K562 (cell line): ENCODE measurements around the gene TSPAN15. TPM values are rescaled to one million over a fixed set of nuclear protein-coding genes. Genes with fewer than 3 reads are reported as not detected.

Experiments used
- ATAC-seq: fragments of 200-7000 bp; cut with Tn5 transposase; 3 replicates; pipeline ENCODE4 v1.9.1; 2020; ENCODE audit warnings: moderate library complexity
- BruUV-seq: library from RNA; stranded (reverse); fragments of 400-500 nt; replicated peaks from 2 replicates; lab custom pipeline; 2021; lab: Mats Ljungman, UMichigan
- CTCF ChIA-PET: fragments of 300-600 bp; formaldehyde crosslinking; extraction: SDS; loops from one replicate; lab custom pipeline; 2021; ENCODE audit warnings: low intra/inter-chr PET ratio; lab: Yijun Ruan, JAX
- POLR2A ChIA-PET: fragments of 300-600, 350-650 bp; sonication (Branson Sonifier 250); formaldehyde crosslinking; extraction: SDS; loops from one replicate; lab custom pipeline; 2021; ENCODE audit warnings: antibody characterized with exemption, inconsistent platforms; lab: Yijun Ruan, JAX
- DNase-seq, 4 experiments: peaks; one replicate each; pipeline versions ENCODE4 v3.0.0 to v3.0.0-alpha.2; 2011 to 2018; ENCODE audit warnings: low spot score in 3 of 4, mixed read lengths in 3 of 4; ENCODE audit errors: extremely low read depth in 1 of 4
- FAIRE-seq: peaks from 2 replicates; lab custom pipeline; 2011; peaks lifted over from hg19 to GRCh38; lab: Jason Lieb, UNC
- H2AFZ ChIP-seq: 2 replicates; pipeline ENCODE4 v1.6.0; 2011; ENCODE audit warnings: low read depth, low read length, control low read depth, inconsistent platforms
- H3K27ac ChIP-seq: fragments of 200-600 bp; 3 replicates; pipeline ENCODE4 v1.8.0; 2011; ENCODE audit warnings: low read depth, mild to moderate bottlenecking, control low read depth, inconsistent platforms, low read length, moderate library complexity, mixed read lengths; ENCODE audit errors: extremely low read depth
- H3K27me3 ChIP-seq, 2 experiments: fragments of 300-600 bp in 1 of 2; 2 replicates in 1 of 2; 3 replicates in 1 of 2; pipeline versions ENCODE4 v1.6.0 to v1.8.0; 2011; ENCODE audit warnings: inconsistent platforms in 2 of 2, low read length in 2 of 2, mild to moderate bottlenecking in 1 of 2, mixed read lengths in 1 of 2, moderate library complexity in 1 of 2; ENCODE audit not compliant: control insufficient read depth in 2 of 2, insufficient read depth in 2 of 2
- H3K36me3 ChIP-seq: fragments of 300-600 bp; 3 replicates; pipeline ENCODE4 v1.8.0; 2011; ENCODE audit warnings: mild to moderate bottlenecking, low read length, inconsistent platforms; ENCODE audit not compliant: control insufficient read depth, insufficient read depth
- H3K4me1 ChIP-seq, 2 experiments: fragments of 200-600 bp in 1 of 2; replicated peaks in 1 of 2; 2 replicates in 1 of 2; 3 replicates in 1 of 2; pipeline versions ENCODE4 v1.5.1 to v1.8.0; 2011; ENCODE audit warnings: inconsistent platforms in 2 of 2, low read length in 2 of 2, mild to moderate bottlenecking in 1 of 2, mixed read lengths in 1 of 2, moderate library complexity in 1 of 2; ENCODE audit not compliant: control insufficient read depth in 2 of 2, insufficient read depth in 2 of 2
- H3K4me2 ChIP-seq: 2 replicates; pipeline ENCODE4 v1.6.1; 2011; ENCODE audit warnings: low read length, control low read depth, inconsistent platforms, mixed read lengths; ENCODE audit not compliant: insufficient read depth
- H3K4me3 ChIP-seq: fragments of 200-600 bp; sonication (generic), shearing (Covaris generic); 2 replicates; pipeline ENCODE4 v1.5.1; 2016; ENCODE audit warnings: control low read depth, inconsistent platforms
- H3K79me2 ChIP-seq: fragments of 200-600 bp; 3 replicates; pipeline ENCODE4 v1.8.0; 2011; ENCODE audit warnings: low read length, inconsistent platforms; ENCODE audit not compliant: control insufficient read depth, insufficient read depth
- H3K9ac ChIP-seq, 2 experiments: 2 replicates each; pipeline versions ENCODE4 v1.6.0 to v1.6.1; 2011; ENCODE audit warnings: low read depth in 2 of 2, low read length in 2 of 2, control low read depth in 1 of 2, inconsistent platforms in 1 of 2, mild to moderate bottlenecking in 1 of 2, mixed read lengths in 1 of 2; ENCODE audit not compliant: insufficient read depth in 1 of 2
- H3K9me1 ChIP-seq: one replicate; pipeline ENCODE4 v1.6.0; 2011; ENCODE audit warnings: inconsistent platforms, mild to moderate bottlenecking, low read length, moderate library complexity; ENCODE audit not compliant: control insufficient read depth, insufficient read depth
- H3K9me3 ChIP-seq: replicated peaks from 2 replicates; pipeline ENCODE4 v1.5.1; 2011; ENCODE audit warnings: low read depth, low read length, inconsistent platforms; ENCODE audit not compliant: control insufficient read depth, insufficient read depth
- H4K20me1 ChIP-seq: replicated peaks from 2 replicates; pipeline ENCODE4 v1.6.1; 2011; ENCODE audit warnings: low read length, inconsistent platforms, mixed read lengths; ENCODE audit not compliant: control insufficient read depth, insufficient read depth
- ARID1B ChIP-seq: fragments of 450-650 bp; IDR thresholded peaks from 2 replicates; pipeline ENCODE4 v1.6.1; 2016; ENCODE audit warnings: antibody characterized with exemption, mild to moderate bottlenecking, inconsistent platforms
- DDX20 ChIP-seq: fragments of 450-650 bp; IDR thresholded peaks from 2 replicates; pipeline ENCODE4 v1.6.1; 2016; ENCODE audit warnings: missing genetic modification characterization, low read depth, mild to moderate bottlenecking, missing compliant biosample characterization, moderate library complexity
- GABPB2 ChIP-seq: fragments of 250-450 bp; sonication (Bioruptor Pico); conservative IDR thresholded peaks from 2 replicates; pipeline ENCODE4 v1.5.1; 2021; ENCODE audit warnings: mild to moderate bottlenecking
- HMGN3 ChIP-seq: IDR thresholded peaks from 2 replicates; pipeline ENCODE4 v1.6.1; 2011; ENCODE audit warnings: borderline replicate concordance, low read depth, mild to moderate bottlenecking, mixed read lengths, low read length; ENCODE audit not compliant: insufficient read length; ENCODE audit errors: extremely low read depth
- MXI1 ChIP-seq: IDR thresholded peaks from 2 replicates; pipeline ENCODE4 v1.6.1; 2011; ENCODE audit warnings: low read depth, mild to moderate bottlenecking, improper control_type of control experiment, low read length
- OTX1 ChIP-seq: fragments of 450-650 bp; formaldehyde crosslinking; IDR thresholded peaks from 2 replicates; pipeline ENCODE4 v1.4.0; 2022; ENCODE audit warnings: mild to moderate bottlenecking
- SAFB2 ChIP-seq: fragments of 200-400 bp; formaldehyde crosslinking; IDR thresholded peaks from 2 replicates; pipeline ENCODE4 v1.6.1; 2018; ENCODE audit warnings: borderline replicate concordance, low read length, low read depth, moderate library complexity; ENCODE audit not compliant: severe bottlenecking
- ZNF696 ChIP-seq: fragments of 250-450 bp; sonication (Bioruptor Pico); conservative IDR thresholded peaks from 2 replicates; pipeline ENCODE4 v1.4.0; 2020; ENCODE audit warnings: mild to moderate bottlenecking, moderate library complexity
- ZSCAN29 ChIP-seq: fragments of 450-650 bp; IDR thresholded peaks from 2 replicates; pipeline ENCODE4 v1.6.1; 2017
- WGBS: fragments of 100-300 bp; shearing (Covaris generic); methylation state at CpG from one replicate; pipeline ENCODE4 v1.1.6; 2016; ENCODE audit warnings: low coverage, mixed read lengths; ENCODE audit not compliant: insufficient coverage; ENCODE audit errors: missing lambda C conversion rate; 5-methylcytosine and 5-hydroxymethylcytosine counted together
- in situ Hi-C: fragments of 300-500 bp; cut with MboI; formaldehyde crosslinking; loops from 4 replicates; pipeline ENCODE4 v1.15.0; 2018; ENCODE audit warnings: inconsistent platforms, mixed read lengths
- intact Hi-C: fragments of 100-400 bp; cut with micrococcal nuclease; formaldehyde crosslinking; loops from 2 replicates; pipeline ENCODE4 v1.14.2; 2022
- polyA plus RNA-seq, 8 experiments: library from polyadenylated mRNA; depleted of rRNA in 4 of 8; stranded (reverse) in 5 of 8; unstranded in 3 of 8; fragments of >200 nt; fragmentation: Nextera tagmentation in 2 of 8; fragmentation: Illumina TruSeq in 1 of 8; extraction: Ambion mirVana in 2 of 8; extraction: Trizol in 1 of 8; gene quantifications; 2 replicates each; pipeline versions ENCODE4 v1.2.1 to v1.2.3, GENCODE V29; 2011 to 2014; ENCODE audit warnings: inconsistent platforms in 1 of 8, missing spikeins in 1 of 8
- total RNA-seq, 7 experiments: library from RNA; depleted of rRNA in 6 of 7; stranded (reverse); fragments of >200 nt in 6 of 7; fragmentation: Illumina TruSeq in 2 of 7; extraction: Trizol in 2 of 7; gene quantifications; 2 replicates each; pipeline versions ENCODE4 v1.2.1 to v1.2.3, GENCODE V29; 2011 to 2021; ENCODE audit warnings: low replicate concordance in 1 of 7
- TF ChIP-seq, protein P1 (sequence below): sonication (generic); formaldehyde crosslinking; IDR thresholded peaks from 2 replicates; pipeline ENCODE4 v1.5.0; 2020; ENCODE audit warnings: missing genetic modification reagents
- TF ChIP-seq, protein P2 (sequence below): fragments of 250-450 bp; sonication (Bioruptor Pico); IDR thresholded peaks from 2 replicates; pipeline ENCODE4 v1.8.0; 2021; ENCODE audit warnings: mild to moderate bottlenecking, moderate library complexity
- TF ChIP-seq, protein P3 (sequence below): fragments of 450-650 bp; conservative IDR thresholded peaks from 2 replicates; pipeline ENCODE4 v1.6.1; 2016; ENCODE audit warnings: missing genetic modification characterization, low read depth, mild to moderate bottlenecking, control low read depth, missing compliant biosample characterization
- TF ChIP-seq, protein P4 (sequence below): fragments of 250-450 bp; sonication (Bioruptor Pico); IDR thresholded peaks from 2 replicates; pipeline ENCODE4 v1.5.0; 2022; ENCODE audit warnings: mild to moderate bottlenecking
- TF ChIP-seq, protein P5 (sequence below): sonication (generic); formaldehyde crosslinking; IDR thresholded peaks from 2 replicates; pipeline ENCODE4 v1.8.0; 2022; ENCODE audit warnings: mild to moderate bottlenecking, missing genetic modification reagents

Gene TSPAN15
- total and polyA plus RNA-seq, 9 of the 15 experiments (the other 6 are each of a cell fraction or from before 2014, with no cell fraction given), result 0.33 to 1.0 (median 0.45) TPM; not detected in 2

DNA sequence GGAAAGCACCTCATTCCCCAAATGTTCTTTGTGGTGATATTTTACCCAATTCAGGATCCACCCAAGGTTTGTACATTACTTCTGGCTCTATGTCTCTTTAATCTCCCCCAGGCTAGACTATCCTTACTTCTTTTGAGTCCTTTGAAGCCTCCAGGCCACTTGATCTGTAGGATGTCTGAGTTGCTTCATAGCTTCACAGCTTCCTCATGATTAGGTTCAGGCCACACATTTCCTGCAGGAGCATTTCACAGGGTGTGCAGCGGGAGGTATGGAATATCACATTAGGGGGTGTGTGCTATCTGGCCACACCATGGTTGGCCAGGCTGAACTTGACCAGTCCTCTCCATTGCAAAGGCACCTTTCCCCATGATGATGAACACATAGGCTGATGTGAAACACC lies 18.7 kb downstream of the TSPAN15 start:
- Histone ChIP-seq H3K4me1 (peaks cover 2 to 4% of the 10 kb centered on the region in 2 experiments; a peak in 3 of 5 replicates), H3K9me1 (no peaks in the 10 kb centered on the region), H3K27ac (no peak overlapping the region), H3K79me2 (no peaks in the 10 kb centered on the region), H2AFZ (no peak overlapping the region), H3K9ac (no peak overlapping the region), H3K27me3 (peaks cover 25 to 42% of the 10 kb centered on the region in 2 experiments), H3K4me3 (no peak overlapping the region), H3K9me3 (no peaks in the 10 kb centered on the region), H3K36me3 (no peaks in the 10 kb centered on the region), H3K4me2 (no peak overlapping the region), H4K20me1 (no peaks in the 10 kb centered on the region; the same call in 1 of the 2 replicates)
- ATAC-seq (no peak), FAIRE-seq (no peak), DNase-seq (no peak)
- TF ChIP-seq, protein P1, sequence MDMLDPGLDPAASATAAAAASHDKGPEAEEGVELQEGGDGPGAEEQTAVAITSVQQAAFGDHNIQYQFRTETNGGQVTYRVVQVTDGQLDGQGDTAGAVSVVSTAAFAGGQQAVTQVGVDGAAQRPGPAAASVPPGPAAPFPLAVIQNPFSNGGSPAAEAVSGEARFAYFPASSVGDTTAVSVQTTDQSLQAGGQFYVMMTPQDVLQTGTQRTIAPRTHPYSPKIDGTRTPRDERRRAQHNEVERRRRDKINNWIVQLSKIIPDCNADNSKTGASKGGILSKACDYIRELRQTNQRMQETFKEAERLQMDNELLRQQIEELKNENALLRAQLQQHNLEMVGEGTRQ (CRISPR knock-in tag), result no peak
- TF ChIP-seq DDX20 (tag), result no peak
- no peak for TF ChIP-seq SAFB2
- TF ChIP-seq MXI1, result no peak
- TF ChIP-seq ZSCAN29, result no peak
- TF ChIP-seq ARID1B, result no peak
- TF ChIP-seq, protein P2, sequence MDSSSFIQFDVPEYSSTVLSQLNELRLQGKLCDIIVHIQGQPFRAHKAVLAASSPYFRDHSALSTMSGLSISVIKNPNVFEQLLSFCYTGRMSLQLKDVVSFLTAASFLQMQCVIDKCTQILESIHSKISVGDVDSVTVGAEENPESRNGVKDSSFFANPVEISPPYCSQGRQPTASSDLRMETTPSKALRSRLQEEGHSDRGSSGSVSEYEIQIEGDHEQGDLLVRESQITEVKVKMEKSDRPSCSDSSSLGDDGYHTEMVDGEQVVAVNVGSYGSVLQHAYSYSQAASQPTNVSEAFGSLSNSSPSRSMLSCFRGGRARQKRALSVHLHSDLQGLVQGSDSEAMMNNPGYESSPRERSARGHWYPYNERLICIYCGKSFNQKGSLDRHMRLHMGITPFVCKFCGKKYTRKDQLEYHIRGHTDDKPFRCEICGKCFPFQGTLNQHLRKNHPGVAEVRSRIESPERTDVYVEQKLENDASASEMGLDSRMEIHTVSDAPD (CRISPR knock-in tag), result no peak
- TF ChIP-seq, protein P3, sequence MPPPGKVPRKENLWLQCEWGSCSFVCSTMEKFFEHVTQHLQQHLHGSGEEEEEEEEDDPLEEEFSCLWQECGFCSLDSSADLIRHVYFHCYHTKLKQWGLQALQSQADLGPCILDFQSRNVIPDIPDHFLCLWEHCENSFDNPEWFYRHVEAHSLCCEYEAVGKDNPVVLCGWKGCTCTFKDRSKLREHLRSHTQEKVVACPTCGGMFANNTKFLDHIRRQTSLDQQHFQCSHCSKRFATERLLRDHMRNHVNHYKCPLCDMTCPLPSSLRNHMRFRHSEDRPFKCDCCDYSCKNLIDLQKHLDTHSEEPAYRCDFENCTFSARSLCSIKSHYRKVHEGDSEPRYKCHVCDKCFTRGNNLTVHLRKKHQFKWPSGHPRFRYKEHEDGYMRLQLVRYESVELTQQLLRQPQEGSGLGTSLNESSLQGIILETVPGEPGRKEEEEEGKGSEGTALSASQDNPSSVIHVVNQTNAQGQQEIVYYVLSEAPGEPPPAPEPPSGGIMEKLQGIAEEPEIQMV (tag), result no peak
- TF ChIP-seq, protein P4, sequence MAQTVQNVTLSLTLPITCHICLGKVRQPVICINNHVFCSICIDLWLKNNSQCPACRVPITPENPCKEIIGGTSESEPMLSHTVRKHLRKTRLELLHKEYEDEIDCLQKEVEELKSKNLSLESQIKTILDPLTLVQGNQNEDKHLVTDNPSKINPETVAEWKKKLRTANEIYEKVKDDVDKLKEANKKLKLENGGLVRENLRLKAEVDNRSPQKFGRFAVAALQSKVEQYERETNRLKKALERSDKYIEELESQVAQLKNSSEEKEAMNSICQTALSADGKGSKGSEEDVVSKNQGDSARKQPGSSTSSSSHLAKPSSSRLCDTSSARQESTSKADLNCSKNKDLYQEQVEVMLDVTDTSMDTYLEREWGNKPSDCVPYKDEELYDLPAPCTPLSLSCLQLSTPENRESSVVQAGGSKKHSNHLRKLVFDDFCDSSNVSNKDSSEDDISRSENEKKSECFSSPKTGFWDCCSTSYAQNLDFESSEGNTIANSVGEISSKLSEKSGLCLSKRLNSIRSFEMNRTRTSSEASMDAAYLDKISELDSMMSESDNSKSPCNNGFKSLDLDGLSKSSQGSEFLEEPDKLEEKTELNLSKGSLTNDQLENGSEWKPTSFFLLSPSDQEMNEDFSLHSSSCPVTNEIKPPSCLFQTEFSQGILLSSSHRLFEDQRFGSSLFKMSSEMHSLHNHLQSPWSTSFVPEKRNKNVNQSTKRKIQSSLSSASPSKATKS (CRISPR knock-in tag), result no peak
- TF ChIP-seq GABPB2 (CRISPR knock-in tag), result no peak
- TF ChIP-seq, protein P5, sequence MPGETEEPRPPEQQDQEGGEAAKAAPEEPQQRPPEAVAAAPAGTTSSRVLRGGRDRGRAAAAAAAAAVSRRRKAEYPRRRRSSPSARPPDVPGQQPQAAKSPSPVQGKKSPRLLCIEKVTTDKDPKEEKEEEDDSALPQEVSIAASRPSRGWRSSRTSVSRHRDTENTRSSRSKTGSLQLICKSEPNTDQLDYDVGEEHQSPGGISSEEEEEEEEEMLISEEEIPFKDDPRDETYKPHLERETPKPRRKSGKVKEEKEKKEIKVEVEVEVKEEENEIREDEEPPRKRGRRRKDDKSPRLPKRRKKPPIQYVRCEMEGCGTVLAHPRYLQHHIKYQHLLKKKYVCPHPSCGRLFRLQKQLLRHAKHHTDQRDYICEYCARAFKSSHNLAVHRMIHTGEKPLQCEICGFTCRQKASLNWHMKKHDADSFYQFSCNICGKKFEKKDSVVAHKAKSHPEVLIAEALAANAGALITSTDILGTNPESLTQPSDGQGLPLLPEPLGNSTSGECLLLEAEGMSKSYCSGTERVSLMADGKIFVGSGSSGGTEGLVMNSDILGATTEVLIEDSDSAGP (CRISPR knock-in tag), result no peak
- no peak for TF ChIP-seq OTX1
- TF ChIP-seq HMGN3, result no peak
- no peak for TF ChIP-seq ZNF696 (CRISPR knock-in tag)
- POLR2A ChIA-PET, result interaction anchor here (0.9 kb wide), 1 partner anchor 10 kb away, joined by 3 read pairs; no protein-coding TSS in a partner anchor
- intact Hi-C loops (no loop called here), in situ Hi-C loops (no loop called here)
- 0% methylated on average over 1 of the region's 1 CpG for WGBS
- no TSS peak for BruUV-seq
- CTCF ChIA-PET, result no interaction called here
